Cerebellar cortex (tissue), 1 donor: Measurements from ENCODE around the gene STX18.

ENCODE experiments used
- DNase-seq: peaks from one replicate; pipeline ENCODE4 v3.0.0-alpha.2; 2015; ENCODE audit warnings: low spot score

STX18 gene

DNA sequence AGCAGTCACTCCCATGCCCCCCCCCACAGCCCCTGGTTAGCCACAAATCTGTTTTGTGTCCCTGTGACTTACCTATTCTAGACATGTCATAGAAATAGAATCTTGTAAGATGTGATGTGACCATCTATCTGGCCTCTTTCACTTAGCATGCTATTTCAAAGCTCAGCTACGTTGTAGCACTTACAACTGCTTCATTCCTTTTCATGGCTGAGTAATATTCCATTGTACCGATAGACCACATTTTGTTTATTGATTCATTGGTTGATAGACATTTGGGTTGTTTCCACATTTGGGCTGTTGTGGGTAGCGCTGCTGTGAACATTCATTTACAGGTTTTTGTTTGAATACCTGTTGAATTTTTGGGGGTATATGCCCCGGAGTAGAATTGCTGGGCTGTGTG lies 143.4 kb downstream of the STX18 start:
- DNase-seq: no peak

DNA sequence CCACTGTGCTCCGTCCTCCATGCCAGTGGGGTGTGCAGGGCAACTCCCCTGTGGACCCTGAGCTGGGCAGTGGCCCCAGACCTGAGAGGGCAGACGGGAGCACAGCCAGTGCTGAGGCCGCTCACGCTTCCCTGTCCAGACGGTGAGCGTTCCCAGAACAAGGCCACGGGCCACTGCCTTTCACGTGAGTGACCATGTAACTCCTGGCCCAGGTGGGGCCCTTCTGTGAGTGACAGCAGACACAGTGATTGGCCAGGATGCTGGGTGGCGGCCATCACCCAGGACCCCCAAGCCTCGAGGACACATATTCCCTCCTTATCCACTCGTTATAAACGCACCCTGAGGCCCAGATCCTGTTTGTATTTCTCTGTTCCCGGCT lies 144.4 kb downstream of the STX18 start:
- DNase-seq: no peak

DNA sequence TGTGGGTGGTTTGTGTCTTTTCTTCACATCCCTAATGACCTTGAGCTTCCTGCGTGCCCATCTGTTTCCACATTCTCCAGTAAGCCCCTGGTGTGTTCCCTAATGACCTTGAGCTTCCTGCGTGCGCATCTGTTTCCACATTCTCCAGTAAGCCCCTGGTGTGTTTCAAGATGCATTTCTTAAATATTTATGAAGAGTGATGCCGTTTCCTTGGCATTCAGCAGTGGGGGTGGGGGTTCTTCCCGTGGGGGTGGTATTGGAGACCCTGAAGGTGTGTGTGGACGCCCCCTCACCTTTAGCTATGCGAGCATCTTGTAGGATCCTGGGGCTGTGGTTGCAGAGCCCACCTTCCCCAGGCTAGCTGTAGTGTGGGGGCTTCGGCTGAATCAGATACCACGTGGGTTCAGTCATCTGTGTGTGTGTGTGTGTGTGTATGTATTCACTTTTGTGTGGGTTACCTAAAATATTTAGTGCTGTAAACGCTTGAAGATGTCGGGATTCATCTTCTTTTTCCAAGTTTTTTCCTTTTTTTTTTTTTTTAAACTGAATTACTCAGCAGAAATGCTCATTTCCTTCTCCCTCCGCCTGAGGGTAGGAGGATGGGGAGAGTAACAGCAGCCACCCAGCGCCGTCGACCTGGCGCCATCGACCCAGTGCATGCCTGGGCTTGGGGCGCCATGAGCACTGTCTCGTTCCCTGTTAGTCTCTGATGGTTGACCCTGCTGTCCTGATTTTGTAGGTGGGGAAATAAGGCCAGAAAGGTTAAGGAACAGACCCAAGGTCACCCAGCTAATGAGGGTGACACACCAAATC lies 145.0 kb downstream of the STX18 start:
- DNase-seq: no peak

DNA sequence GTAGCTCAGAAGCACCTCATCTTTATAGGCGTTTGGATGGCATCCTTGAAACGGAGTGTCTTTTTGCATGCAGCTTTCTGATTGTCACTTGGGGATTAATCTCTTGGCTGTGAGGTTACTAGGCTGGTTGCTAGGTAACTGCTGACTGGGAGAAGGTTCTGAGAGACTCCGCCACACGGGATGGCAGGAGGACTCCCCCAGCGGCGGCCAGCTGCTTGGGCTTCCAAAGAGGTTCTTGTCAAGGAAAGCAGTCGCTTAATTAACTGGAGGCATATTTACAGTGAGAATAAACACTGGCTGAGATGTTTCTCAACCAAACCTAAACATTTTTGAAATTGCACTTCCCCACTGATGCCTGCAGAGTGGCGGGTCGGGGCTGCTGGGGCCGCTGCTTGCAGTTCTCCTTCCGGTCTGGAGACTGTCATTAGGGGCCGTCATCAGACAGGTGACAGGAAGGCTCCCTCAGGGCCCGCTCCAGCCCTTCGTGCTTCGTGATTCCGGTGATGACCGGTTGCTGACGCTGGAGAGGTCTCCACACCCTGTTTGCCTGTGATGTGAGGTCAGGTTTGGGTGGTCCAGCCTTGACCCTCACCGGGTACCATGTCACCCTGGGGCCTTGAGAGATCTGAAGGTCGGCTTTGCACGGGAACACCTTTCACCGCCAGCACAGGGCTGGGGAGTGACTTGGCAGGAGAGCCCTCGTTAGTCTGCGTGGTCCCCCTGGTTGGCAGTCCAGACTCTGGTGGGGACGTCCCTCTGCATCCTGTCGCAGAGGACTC lies 145.8 kb downstream of the STX18 start:
- DNase-seq: peak; percentile 42

DNA sequence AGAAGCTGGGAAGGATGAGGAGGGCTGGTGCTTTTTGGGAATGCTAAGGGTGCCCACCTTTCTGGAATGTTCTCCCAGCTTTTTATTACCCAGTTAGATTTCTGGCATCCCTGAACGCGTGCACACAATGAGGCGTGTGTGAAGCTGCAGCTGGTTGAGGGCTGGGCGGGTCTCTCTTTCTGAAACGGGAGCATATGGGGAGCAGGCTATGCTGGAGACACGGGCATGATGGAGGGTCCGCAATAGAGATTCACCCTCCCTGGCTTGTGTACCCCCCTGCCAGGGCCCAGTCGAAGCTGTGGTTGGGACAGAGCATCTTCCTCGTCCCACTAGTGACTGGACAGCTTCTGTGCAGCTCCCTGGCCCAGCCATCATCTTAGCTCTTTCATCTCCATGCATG lies 146.5 kb downstream of the STX18 start:
- no peak for DNase-seq

DNA sequence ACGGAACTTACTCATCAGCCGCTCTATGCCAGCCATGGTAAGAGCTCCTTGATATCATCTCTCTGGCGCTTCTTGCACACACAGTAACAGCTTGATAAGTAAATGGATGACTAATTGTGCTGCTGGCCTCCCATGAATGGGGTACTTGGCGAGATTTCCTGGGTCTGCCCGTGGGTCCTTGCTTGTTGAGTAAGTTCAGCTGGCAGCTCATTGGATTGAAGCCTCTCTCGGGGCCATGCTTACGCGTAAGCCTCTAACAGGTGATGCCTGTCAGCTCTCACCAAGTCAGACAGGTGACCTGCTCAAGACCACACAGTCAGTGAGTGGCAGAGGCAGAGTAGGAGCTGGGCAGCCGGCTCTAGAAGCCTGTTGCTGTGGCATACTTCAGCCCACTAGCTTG lies 147.2 kb downstream of the STX18 start:
- DNase-seq: no peak

DNA sequence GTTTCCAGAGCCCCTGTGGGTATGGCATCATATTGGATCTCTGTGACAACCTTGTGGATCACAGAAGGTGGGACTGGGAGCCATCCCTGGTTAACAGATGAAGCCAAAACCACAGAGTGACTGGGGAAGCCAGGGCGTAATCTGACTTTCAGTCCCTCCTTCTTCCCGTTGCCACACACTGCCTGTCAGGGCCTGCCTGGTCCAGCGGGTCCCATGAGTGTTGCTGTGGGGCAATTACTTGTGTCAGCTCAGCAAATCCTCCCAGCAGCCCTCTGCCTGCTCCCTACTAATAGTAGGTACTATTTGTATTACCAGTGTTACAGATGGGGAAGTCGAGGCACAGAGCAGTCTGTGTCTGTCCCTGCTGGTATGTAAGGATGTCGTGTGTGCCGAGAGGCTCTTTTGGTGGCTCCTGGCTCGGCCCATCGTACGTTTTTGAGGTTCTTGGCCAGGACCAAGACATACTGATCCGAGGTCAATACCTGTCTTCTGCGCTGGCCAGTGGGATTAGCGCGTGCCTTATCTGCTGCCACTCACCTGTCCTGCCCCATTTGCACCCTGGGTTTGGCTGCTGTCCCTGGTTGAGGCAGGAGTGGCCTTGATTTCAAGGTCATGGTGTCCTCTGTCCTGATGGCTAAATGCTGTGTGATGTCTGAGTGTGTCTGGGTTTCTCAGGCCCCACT lies 149.2 kb downstream of the STX18 start:
- DNase-seq: no peak

DNA sequence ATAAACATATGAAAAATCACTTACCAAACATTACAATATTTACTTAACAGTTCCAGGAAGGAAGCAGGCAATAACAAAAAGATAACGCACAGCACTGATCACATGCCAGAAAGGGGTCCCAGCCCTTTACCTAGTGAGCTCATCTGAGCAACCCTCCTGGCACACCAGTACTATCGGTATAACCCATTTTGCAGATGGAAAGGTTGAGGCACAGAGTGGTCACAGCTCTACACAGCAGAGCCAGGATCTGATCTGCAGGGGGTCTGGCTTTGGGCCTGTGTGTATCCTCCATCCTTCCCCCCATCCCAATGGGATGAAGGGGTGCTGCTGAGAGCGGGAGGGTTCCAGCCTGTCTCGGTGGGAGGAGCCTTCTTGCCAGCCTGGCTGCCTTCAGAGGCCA lies 150.0 kb downstream of the STX18 start:
- no peak for DNase-seq

DNA sequence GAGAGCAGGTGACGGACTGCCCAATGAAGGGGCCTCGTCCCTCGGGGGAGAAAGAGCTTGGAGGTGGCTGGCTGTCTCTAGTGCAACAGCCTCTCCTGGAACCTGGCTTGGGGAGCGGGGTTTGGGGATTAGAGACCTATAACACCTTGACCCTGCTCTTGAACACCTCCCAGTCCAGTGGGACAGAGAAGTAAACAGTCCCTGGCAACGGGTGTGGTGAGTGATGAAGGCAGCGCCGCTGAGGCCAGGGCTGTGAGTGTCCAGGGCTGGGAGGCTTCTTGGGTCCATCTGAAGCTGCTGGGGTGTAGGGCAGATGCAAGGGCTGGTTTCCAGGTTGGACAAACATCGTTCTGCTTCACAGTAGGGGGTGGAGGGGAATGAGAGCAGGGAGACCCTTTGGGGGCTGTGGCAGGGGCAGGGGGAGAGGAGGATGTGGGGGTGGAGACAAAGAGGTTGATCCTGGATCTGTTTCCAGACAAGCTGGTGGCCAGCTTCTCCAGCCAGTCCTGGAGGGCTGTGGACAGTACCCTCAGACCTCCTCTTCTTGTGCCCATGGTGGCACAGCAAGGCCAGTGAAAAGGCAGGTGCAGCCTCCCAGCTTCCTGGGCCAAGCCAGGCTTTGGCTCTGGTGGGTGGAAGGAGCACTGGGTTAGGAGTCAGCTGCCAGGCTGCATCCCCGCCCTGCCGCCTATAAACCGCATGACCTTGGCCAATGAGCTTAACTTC lies 151.2 kb downstream of the STX18 start:
- no peak for DNase-seq

DNA sequence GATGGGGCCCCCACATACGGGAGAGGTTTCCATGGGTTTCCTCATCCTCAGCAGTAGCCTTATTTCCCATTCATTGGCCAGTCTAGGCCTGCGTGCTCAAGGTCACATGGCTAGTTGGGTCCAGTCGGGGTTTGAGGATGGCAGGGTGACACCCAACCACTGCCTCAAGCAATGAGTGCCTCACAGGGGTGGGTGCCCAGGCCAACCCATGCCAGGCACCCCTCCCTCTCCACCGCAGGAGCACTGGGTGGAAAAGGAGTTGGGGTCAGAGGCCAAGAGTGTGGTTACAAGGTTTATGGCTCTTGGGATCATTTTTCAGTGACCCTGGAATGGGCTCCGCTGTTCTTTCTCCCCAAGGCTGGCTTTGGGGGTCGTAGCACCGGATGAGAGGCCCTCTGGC lies 151.8 kb downstream of the STX18 start:
- no peak for DNase-seq

DNA sequence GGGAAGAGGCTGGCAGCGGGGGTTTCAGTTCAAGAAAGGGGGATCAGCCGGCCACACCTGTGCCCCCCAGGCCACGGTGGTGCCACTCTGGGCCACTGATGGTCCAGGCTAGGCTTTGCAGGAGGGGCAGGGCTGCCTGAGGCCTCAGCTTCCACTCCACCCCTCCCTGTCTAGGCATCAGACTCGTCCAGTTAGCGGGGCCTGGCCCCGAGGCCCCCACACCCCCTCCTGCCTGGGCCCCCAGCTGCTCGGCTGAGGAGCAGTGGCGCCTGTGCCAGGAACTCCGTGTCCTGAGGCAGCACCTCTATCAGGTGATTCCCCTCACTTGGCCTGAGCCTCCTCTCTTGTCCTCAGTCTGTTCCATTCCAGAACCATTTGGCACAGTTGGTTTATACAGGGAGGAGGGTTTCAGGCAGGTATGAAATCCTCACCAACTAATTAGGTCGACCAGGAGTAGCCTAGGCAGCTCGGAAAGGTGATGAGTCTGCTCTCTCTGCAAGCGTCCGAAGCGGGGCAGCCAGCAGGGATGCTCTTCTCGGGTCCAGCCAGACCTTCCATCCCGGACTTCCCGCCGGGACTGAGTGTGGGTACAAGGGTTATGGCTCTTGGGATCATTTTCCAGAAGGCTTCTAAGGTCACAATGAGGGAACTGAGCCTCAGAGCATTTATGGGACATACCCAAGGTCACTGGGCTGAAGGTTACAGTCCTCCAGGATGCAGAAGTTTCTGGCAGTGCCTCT lies 152.8 kb downstream of the STX18 start:
- DNase-seq: peak; percentile 92

DNA sequence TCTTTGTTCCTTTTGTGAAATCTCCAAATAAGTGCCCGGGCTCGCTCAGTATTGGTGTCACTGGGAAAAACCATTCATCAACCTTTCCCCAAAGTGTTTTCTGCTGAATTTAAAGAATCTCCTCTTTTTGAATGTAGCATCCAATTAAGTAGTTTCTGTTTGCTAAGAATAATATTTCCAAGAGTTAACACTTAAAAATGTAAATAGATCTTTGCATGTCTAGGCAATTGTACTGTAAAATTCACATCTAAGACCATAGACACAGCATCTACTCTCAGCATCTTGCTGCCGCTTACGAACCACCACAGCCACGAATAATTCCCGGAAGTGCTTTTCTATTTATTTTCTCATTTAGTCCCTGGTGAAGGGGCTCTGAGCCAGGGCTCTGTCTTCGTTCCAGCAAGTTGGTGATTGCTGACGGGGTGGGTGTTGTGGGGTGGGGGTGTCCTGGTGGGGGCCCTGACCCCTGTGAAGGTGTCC lies 153.5 kb downstream of the STX18 start:
- peak; percentile 43 for DNase-seq

DNA sequence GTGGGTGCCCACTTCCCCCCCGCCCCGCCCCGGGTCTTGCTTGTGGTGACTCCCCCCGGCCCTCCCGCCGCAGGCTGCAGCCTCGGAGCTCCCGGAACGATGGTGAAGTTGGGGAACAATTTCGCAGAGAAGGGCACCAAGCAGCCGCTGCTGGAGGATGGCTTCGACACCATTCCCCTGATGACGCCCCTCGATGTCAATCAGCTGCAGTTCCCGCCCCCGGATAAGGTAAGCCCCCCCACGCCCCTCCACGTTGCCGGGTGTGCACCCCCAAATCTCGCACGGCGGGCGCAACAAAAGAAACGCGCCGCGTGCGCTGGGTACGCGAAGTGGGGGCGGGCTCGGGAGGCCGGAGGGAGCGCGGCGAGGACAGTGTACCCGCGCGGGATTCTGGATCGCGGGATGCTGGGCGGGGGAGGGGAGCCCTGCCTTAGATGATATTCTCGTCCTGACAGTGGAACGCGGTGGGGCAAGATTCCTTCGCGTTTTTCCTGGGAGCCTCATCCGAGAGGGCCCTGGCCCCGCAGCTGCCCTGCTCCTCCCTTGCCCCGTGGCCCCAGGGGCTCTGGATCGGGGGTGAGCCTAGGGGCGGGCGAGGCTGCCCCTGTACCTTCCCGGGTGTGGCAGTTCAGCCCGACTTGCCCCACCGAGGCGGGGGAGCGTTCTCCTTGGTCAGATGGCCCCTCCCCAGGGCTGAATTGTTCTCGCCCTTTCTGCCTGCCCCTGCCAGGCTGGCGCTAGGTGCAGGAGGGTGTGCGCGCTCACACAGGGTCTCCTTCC lies 154.1 kb downstream of the STX18 start:
- peak; percentile 52 for DNase-seq

DNA sequence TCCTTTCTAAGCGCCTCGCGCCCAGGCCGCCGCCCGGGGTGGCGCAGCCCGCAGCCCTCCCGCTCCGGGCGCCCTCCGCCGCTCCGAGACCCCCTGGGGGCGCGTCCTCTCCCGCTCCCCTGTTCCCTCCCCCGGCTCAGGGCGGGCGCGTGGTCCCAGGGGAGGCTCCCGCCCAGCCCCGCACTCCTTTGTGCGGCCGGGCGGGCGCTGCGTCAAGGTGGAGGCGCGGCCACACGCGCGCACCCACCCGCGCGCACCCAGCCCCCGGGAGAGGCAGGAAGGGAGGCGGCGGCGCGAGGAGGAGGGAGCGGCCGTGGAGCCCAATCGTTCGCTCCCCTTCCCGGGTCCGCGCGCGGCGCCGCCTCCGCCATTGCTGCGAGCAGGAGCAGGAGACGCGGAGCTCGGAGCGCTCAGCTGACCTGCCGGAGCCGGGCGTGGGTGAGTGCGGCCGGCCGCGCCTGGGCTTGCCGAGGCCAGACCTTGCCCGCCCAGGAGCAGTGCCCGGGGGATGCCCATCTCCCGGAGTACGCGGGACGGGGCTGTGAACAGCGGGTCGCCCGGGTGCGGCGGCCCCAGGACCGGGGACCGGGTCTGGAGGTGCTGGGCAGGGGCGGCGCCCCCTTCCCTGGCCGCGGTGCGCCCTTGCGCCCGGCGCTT lies 155.0 kb downstream of the STX18 start, which contains the start of gene NSG1:
Gene NSG1, plus strand, starts transcription at position 367 of the 657 bp plus-strand sequence. CDS start 528 bp downstream, outside the sequence.
- peak; percentile 50 for DNase-seq

DNA sequence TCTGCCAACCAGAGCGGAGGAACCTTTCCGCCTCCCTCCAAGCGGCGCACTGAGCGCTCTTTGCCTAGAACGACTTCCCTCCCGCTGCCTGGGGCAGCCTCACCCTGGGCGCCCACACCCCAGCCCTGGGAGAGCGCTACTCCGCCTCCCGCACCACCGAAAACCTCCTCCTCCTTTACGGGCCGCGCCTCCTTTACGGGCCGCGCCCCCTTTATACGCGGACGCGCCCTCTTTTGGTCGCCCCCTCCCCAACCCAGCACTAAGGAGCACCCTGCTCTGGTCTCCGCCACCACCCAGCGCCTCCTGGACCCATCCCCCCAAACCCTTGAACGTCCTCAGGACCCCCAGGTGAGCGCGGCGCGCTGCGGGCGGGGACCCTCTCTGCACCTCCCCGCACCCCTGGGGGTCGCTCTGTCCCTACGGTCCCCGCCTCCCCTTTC lies 155.5 kb downstream of the STX18 start:
- peak; percentile 31 for DNase-seq

DNA sequence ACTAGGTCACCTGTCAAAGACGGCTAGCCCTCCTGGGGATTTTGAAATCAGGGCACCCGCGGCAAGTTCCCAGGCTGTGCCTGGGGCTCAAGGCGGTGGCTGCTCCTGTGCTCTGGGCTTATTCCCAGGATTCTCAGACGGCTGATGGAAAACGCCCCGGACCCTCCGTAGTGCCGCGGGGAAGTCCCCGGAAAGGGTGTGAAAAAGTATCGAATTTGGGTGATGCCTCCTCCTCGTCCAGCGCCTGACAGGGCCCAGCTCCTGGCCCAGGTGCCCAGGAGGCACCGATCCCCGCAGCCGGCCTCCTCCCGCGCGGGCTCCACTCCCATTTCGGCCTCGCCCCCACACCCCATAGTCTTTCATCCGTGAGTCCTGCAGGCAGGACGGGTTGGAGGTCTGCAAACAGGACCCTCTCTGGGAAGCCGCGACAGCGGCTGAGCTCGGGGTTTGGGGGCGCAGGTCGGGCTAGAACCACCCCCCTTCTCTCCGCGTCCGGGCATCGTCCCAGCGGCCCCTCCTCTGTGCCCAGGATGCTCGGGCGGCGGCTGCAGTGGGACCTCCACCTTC lies 156.0 kb downstream of the STX18 start:
- DNase-seq: no peak

DNA sequence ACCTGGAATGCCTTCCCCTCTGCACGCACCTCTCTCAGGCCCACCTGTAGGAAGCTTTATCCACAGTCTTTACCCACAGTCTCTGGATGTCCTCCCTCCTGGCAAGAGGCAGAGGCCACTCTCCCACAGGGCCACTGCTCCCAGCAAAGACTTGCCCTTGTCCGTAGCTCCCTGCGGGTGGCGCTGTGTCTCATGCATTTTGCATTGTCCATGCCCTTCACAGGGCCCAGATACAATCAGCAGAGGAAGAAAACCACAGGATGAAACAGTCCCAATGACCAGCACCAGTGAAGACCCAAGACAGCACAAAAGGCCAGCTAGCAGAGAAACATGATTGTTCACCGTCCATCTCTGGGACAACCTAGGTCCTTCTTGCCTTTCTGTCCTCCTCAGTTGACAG lies 157.0 kb downstream of the STX18 start:
- peak; percentile 78 for DNase-seq

DNA sequence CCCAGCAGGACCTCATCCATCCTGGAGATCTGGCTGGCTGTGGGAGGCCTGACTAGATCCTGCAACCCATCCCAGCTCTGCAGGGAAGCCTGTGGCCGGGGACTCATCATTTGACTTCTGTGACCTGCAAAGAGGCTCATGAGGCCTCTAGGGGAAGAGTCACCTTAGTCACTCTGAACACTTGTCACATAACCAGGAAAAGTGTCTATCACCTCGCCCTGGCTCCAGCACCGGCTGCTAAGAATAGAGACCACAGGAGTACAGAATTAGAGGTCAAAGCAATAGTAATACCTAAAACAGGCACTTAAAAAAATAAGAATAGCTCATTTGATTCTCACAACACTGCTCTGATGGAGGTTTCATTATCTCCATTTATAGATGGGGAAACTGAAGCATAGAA lies 158.8 kb downstream of the STX18 start:
- DNase-seq: no peak

DNA sequence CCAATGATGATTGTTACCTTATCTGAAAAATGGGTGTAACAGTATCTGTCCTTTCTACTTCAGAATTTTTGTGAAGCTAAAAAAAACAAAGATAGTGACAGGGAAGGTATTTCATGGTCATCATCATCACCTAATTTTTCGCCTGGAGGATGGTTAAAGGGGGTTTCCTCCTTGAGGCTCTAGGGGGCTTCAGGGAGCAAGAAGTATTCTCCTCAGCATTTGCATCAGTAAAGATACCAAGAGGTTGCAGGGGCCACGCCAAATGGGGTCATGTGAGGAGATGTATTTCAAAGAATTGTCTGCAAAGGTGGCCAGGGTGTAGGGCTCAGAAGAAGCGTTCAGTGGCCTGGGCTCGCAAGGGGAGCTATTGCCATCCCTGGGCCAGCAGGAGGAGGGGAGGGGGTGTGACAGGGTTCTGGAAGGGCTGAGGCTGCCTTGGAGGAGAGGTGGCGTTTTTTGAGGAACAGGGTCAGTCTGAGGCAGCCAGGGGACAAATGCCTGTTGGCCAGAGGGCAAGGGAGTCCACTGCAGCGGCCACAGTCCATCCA lies 162.2 kb downstream of the STX18 start:
- no peak for DNase-seq
